Measurements from ENCODE around the gene TMEM266.

TMEM266 gene

GRCh38 chr15:76105911-76106310 lies 46.1 kb downstream of the TMEM266 start:
- no peak overlapping the region for H3K4me2 ChIP-seq (ENCODE audit: low read length)
- no peaks in the 10 kb centered on the region for H3K4me1 ChIP-seq
- H3K79me2 ChIP-seq = no peaks in the 10 kb centered on the region
- no peak overlapping the region for H3K27ac ChIP-seq
- no peaks in the 10 kb centered on the region for H3K36me3 ChIP-seq (ENCODE audit: control insufficient read depth, insufficient read depth, low read length)
- no peaks in the 10 kb centered on the region for H3K27me3 ChIP-seq (ENCODE audit: control insufficient read depth, insufficient read depth, low read length)
- no peaks in the 10 kb centered on the region for H3K9me3 ChIP-seq (ENCODE audit: control insufficient read depth, low read length)
- TF ChIP-seq CTCF (IDR thresholded peaks at IDR 0.05) = no peak
- H3K4me3 ChIP-seq (ENCODE audit: low read depth, low read length) = no peak overlapping the region
- no peak overlapping the region for H3K9ac ChIP-seq
- no peak overlapping the region for H2AFZ ChIP-seq

- Histone ChIP-seq H3K27me3 (ENCODE audit: control insufficient read depth, insufficient read depth, low read length) (no peaks in the 10 kb centered on the region), H3K27ac (no peak overlapping the region), H3K4me2 (ENCODE audit: low read length) (no peak overlapping the region), H3K9ac (no peak overlapping the region), H2AFZ (no peak overlapping the region), H3K4me1 (no peaks in the 10 kb centered on the region), H3K36me3 (ENCODE audit: control insufficient read depth, insufficient read depth, low read length) (no peaks in the 10 kb centered on the region), H3K4me3 (ENCODE audit: low read depth, low read length) (no peak overlapping the region), H3K9me3 (ENCODE audit: control insufficient read depth, low read length) (no peaks in the 10 kb centered on the region), H3K79me2 (no peaks in the 10 kb centered on the region)
- no peak for TF ChIP-seq CTCF (IDR thresholded peaks at IDR 0.05)
Measured at GRCh38 chr15:76107169-76107568, 47.4 kb downstream of the TMEM266 start.

- Histone ChIP-seq H2AFZ (no peak overlapping the region), H3K27me3 (ENCODE audit: control insufficient read depth, insufficient read depth, low read length) (no peaks in the 10 kb centered on the region), H3K4me3 (ENCODE audit: low read depth, low read length) (no peak overlapping the region), H3K79me2 (no peaks in the 10 kb centered on the region), H3K27ac (no peak overlapping the region), H3K9ac (no peak overlapping the region), H3K9me3 (ENCODE audit: control insufficient read depth, low read length) (no peaks in the 10 kb centered on the region), H3K4me2 (ENCODE audit: low read length) (no peak overlapping the region), H3K4me1 (no peaks in the 10 kb centered on the region), H3K36me3 (ENCODE audit: control insufficient read depth, insufficient read depth, low read length) (no peaks in the 10 kb centered on the region)
- TF ChIP-seq CTCF (IDR thresholded peaks at IDR 0.05) = no peak
Measured at GRCh38 chr15:76108021-76108723, 48.4 kb downstream of the TMEM266 start.

- H3K9me3 ChIP-seq (ENCODE audit: control insufficient read depth, low read length) = no peaks in the 10 kb centered on the region
- no peaks in the 10 kb centered on the region for H3K27me3 ChIP-seq (ENCODE audit: control insufficient read depth, insufficient read depth, low read length)
- no peak overlapping the region for H3K4me2 ChIP-seq (ENCODE audit: low read length)
- no peak overlapping the region for H3K4me3 ChIP-seq (ENCODE audit: low read depth, low read length)
- no peak overlapping the region for H2AFZ ChIP-seq
- H3K9ac ChIP-seq = no peak overlapping the region
- H3K27ac ChIP-seq = no peak overlapping the region
- H3K36me3 ChIP-seq (ENCODE audit: control insufficient read depth, insufficient read depth, low read length) = no peaks in the 10 kb centered on the region
- no peaks in the 10 kb centered on the region for H3K4me1 ChIP-seq
- TF ChIP-seq CTCF (IDR thresholded peaks at IDR 0.05) = no peak
- H3K79me2 ChIP-seq = no peaks in the 10 kb centered on the region
Measured at GRCh38 chr15:76109046-76109445, 49.3 kb downstream of the TMEM266 start.

- Histone ChIP-seq H3K27me3 (ENCODE audit: control insufficient read depth, insufficient read depth, low read length) (no peaks in the 10 kb centered on the region), H3K9me3 (ENCODE audit: control insufficient read depth, low read length) (no peaks in the 10 kb centered on the region), H3K4me1 (no peaks in the 10 kb centered on the region), H2AFZ (no peak overlapping the region), H3K79me2 (no peaks in the 10 kb centered on the region), H3K4me2 (ENCODE audit: low read length) (no peak overlapping the region), H3K27ac (no peak overlapping the region), H3K36me3 (ENCODE audit: control insufficient read depth, insufficient read depth, low read length) (no peaks in the 10 kb centered on the region), H3K9ac (no peak overlapping the region), H3K4me3 (ENCODE audit: low read depth, low read length) (no peak overlapping the region)
- no peak for TF ChIP-seq CTCF (IDR thresholded peaks at IDR 0.05)
Measured at GRCh38 chr15:76114561-76114960, 54.8 kb downstream of the TMEM266 start.
